Occipital lobe (tissue), 2 donors: Measurements from ENCODE around the gene PLEKHA1. TPM values are rescaled to one million over a fixed set of nuclear protein-coding genes. Genes with fewer than 3 reads are reported as not detected.

ENCODE experiments used
- DNase-seq: peaks from one replicate; lab custom pipeline; 2025; lab: John Stamatoyannopoulos, UW
- total RNA-seq: library from RNA; depleted of rRNA; stranded (reverse); fragments of >200 nt; gene quantifications from one replicate; pipeline ENCODE4 v1.2.3, GENCODE V29; 2014

The PLEKHA1 gene
- total RNA-seq, 1 donor from 2014 or later = 40.6 TPM

DNA sequence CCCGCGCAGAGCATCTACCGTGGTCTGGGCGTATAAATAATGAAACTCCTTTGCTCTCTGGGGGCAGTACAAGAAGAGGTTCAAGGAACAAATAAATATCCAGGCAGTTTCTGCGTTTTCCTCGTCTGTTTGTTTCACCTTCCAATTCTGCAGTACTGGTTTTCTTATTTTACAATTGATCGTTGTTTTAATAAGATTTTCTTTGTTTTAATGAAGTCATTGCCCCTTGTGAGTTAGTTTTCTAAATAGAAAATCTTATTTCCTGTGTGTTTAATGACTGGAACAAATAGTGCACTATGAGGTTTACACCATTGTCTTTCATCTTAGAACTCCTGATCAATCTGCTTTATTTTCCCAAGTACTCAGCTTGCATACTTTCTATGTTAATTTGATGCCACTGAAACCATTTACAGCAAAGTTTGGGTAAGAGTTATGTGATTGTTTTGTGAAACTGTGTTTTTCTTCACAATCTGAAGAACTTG lies 1.2 kb downstream of the PLEKHA1 start:
- no peak for DNase-seq

- no peak for DNase-seq
Measured at GRCh38 chr10:122376364-122376961, 2.0 kb downstream of the PLEKHA1 start.

- DNase-seq = no peak
Measured at GRCh38 chr10:122379041-122379440, 4.5 kb downstream of the PLEKHA1 start.

- no peak for DNase-seq
Measured at GRCh38 chr10:122379537-122379936, 5.0 kb downstream of the PLEKHA1 start.

- no peak for DNase-seq
Measured at GRCh38 chr10:122380703-122381102, 6.2 kb downstream of the PLEKHA1 start.

GRCh38 chr10:122381680-122382079 lies 7.2 kb downstream of the PLEKHA1 start:
- DNase-seq = no peak

- no peak for DNase-seq
Measured at GRCh38 chr10:122386514-122386913, 12.0 kb downstream of the PLEKHA1 start.

GRCh38 chr10:122387572-122387971 lies 13.1 kb downstream of the PLEKHA1 start:
- DNase-seq = no peak

DNA sequence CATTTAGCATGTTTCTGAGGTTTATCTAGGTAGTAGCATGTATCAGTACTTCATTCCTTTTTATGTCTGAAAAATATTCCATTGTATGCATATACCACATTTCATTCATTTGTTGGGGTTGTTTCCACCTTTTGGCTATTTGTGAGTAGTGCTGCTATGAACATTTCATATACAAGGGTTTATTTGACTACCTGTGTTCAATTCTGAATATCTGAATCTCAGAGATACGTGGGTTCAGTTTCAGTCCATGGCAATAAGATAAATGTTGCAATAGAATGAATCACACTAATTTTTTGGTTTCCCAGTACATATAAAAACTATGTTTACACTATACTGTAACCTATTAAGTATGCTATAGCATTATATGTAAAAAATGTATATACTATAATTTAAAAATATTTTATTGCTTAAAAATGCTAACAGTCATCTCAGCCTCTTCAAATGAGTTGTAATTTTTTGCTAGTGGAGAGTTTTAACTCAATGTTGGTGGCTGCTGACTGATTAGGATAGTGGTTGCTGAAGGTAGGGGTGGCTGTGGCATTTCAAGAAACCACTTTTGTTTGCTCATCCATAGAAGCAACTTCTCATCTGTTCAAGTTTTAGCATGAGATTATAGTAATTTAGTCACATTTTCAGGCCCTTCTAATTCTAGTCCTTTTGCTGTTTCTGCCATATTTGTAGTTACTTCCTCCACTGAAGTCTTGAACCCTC lies 13.9 kb downstream of the PLEKHA1 start:
- DNase-seq = no peak

DNA sequence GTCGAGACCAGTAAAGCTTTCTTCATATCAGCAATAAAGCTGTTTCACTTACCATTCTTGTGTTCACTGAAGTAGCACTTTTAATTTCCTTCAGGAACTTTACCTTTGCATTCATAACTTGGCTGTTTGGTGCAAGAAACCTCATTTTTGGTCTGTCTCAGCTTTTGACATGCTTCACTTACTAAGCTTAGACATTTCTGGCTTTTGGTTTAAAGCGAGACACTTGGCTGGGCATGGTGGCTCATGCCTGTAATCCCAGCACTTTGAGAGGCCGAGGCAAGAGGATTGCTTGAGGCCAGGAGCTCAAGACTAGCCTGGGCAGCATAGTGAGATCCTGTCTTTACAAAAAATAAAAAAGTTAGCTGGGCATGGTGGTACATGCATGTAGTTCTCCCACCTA lies 15.8 kb downstream of the PLEKHA1 start:
- no peak for DNase-seq

GRCh38 chr10:122390679-122391078 lies 16.2 kb downstream of the PLEKHA1 start:
- no peak for DNase-seq

GRCh38 chr10:122391875-122392274 lies 17.4 kb downstream of the PLEKHA1 start:
- no peak for DNase-seq

- DNase-seq = no peak
Measured at GRCh38 chr10:122392835-122393234, 18.3 kb downstream of the PLEKHA1 start.

- DNase-seq = no peak
Measured at GRCh38 chr10:122393288-122393687, 18.8 kb downstream of the PLEKHA1 start.

- no peak for DNase-seq
Measured at GRCh38 chr10:122402548-122403131, 28.1 kb downstream of the PLEKHA1 start.

- no peak for DNase-seq
Measured at GRCh38 chr10:122404576-122404975, 30.1 kb downstream of the PLEKHA1 start.

GRCh38 chr10:122407375-122408125 lies 33.0 kb downstream of the PLEKHA1 start:
- DNase-seq = peak; percentile 21

DNA sequence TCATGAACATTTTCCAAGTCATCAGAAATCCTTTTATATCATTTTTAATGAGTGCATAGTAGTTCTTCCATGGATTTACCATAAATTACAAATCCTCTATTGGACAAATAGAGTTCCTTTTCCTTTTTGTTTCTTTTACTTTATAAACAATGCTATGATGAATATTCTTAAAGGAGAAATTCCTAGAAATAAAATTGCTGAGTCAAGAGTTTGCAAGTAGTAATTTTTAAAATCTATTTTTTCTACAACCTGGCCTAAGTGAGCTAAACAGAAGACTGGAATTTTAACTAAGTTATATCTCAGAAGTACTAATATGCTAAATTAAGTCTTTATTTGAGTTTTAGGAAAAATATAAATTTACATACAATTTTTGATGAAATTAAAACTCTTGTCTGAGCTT lies 38.8 kb downstream of the PLEKHA1 start:
- DNase-seq = no peak

GRCh38 chr10:122417667-122418066 lies 43.2 kb downstream of the PLEKHA1 start:
- DNase-seq = no peak

DNA sequence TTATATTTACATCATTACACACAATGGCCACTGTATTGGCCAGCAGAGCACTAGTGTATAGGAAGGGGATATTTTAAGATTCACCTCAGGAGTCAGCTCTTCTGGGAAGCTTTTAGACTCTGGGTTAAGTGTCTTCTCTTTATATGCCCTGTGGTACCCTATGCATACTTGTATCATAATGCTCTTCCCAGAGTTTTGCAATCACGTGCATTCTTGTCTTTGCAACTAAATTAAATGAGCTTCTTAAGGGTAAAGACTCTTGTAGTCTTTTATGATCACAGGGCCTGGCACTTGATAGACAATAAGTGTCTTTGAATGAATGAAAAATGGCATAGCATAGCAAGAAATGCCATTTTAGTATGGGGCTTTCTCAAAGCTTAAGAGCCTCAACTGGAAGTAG lies 44.5 kb downstream of the PLEKHA1 start:
- no peak for DNase-seq

GRCh38 chr10:122419876-122420623 lies 45.5 kb downstream of the PLEKHA1 start:
- peak; percentile 21 for DNase-seq
